HG03565 (cell line): Measurements from ENCODE around the gene ROBO3.

Experiments
- ATAC-seq: cut with Tn5 transposase; IDR thresholded peaks from one replicate; pipeline ENCODE4 v1.9.1; 2021; ENCODE audit warnings: mild to moderate bottlenecking, moderate library complexity; ENCODE audit not compliant: unreplicated experiment

ROBO3 gene

DNA sequence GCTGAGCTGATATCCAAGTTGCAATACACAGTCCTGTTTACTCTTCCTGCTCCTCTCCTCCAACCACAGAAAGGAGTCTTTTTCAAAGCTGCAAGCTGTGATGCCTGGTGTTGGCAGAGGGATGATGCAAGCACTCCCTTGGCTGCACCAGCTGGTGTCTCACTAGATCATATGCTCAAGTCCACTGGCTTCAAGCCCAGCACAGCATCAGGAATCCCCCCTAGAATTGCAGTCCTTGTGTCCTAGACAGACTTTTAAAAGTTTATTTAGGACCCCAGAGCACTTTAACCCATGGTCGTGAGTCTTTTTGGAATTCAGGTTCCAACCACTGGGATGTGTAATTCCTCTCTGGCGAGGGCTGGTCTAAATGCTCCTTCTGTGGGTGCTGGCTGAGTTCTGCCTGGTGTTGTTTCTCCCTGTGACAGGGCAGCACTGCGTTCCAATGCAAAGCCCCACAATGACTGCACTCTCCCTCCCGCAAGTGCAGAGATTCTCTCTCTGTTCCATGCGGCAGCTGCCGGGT lies 51.9 kb downstream of the ROBO3 start:
- ATAC-seq, result no peak

DNA sequence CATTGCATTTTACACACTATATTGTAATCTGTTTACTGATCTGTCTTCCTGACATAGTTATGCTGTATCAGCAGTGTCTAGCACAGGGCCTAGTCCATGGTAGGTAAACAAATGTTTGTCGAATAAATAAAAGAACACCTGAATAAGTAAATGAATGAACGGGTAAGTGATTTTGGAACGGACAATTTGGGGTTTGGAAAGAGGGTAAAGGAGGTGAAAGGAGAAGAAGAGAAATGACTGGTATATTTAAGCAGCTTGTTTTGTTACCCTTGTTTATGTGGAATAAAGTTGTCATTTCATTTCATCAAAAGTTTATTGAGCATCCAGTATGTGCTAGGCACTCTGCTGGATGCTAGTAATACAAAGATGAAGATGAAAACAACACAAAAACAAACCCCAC lies 53.7 kb downstream of the ROBO3 start, which contains the start of gene HEPN1:
Gene HEPN1 (plus strand): TSS at position 301 of the 400 bp plus-strand sequence.
- no peak for ATAC-seq

DNA sequence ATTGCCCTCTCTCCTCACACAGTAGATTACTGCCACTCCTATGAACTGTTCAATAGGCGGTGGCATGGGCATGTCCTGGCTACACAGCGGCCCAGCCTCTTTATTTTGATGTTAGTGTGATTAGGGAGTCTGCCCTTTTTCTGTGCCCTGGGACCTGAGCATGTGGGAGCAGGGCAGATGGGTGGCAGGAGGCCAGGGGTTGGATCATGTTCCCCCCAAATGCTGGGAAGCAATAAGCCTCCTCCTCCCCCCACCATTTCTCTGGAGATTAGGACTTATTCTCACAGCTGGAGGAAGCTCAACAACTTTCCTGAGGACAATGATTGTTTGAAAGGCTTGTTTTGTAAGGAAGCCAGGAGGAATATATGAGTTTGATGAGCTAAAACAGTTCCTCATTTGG lies 54.7 kb downstream of the ROBO3 start:
- ATAC-seq, result no peak

GRCh38 chr11:124920356-124920755 lies 55.1 kb downstream of the ROBO3 start:
- no peak for ATAC-seq

GRCh38 chr11:124920870-124921609 lies 55.8 kb downstream of the ROBO3 start:
- no peak for ATAC-seq

DNA sequence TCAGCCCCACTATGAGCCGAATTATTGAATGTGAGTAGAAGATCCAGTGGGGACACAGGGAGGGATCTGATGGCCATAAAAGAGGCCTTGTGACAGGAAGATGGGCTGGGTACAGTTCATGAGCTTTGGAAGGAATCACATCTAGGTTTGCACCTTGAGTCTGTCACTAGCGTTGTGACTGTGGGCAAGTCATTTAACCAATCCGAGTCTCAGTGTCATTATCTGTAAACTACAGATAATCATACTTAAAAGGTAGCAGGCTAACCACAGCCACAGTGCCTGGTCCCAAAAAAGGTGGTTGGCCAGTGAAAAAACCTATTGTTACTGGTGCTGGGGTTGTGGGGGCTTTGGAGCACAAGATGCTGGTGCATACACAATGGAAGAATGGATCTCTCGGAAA lies 57.6 kb downstream of the ROBO3 start:
- ATAC-seq, result no peak

- ATAC-seq, result no peak
Observed at GRCh38 chr11:124923296-124923695, 58.1 kb downstream of the ROBO3 start.

DNA sequence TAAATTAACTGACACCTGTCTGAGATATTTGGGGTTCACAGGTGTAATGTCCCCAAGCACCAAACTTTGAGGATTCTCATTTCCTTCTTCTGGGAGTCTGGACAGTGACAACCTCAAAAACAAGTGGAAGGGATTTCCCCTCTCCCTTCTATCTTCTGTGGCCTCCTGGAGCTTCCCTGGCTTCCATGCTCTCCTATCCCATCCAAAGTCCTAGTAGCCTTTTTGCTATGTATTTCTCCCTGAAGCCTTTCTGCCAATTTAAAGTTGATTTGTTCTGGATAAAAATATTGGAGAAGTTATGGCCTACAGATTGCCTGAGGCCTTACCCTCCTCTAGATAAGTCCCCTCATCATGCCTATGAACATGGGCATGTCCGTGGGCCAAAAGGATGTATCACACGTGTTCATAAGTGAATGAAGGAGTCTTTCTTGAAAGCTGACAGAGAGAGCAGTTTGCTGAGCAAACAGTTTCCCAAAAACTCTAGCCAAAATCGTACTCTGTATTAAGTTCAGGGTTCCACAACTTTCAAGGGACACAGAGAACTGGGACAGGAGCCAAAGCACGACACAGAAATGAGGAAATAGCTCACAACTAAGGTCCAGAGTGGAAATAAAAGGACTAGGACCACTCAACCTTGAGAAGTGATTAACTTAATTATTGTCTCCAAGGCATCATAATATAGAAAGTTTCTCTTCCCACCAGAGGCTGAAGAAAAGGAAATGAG lies 63.9 kb downstream of the ROBO3 start:
- no peak for ATAC-seq

DNA sequence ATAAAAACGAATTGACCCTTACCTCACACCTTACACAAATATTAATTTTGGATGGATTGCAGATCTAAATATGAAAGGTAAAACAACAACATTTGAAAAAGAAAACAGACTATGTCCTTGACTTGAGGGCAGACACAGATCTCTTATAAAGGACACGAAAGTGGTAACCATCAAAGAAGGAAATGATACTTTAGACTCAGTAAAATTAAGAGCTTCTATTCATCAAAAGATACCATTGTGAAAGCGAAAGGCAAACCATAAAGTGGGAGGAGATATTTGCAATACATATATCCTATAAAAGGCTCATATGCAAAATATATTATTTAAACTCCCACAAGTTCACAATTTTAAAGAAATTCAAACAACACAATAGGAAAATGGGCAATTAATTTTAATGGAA lies 65.6 kb downstream of the ROBO3 start:
- peak; percentile 89 for ATAC-seq
